ENCODE results near the gene MSI2.
A peak's percentile ranks its signal among the peaks of the same experiment; 100 is the strongest.

The MSI2 gene

GRCh38 chr17:57579245-57579644 is 322.9 kb downstream of the MSI2 start:
- DNase-seq (ENCODE audit: low read depth), result no peak

GRCh38 chr17:57580055-57580739 is 323.9 kb downstream of the MSI2 start:
- no peak for DNase-seq (ENCODE audit: low read depth)

DNA sequence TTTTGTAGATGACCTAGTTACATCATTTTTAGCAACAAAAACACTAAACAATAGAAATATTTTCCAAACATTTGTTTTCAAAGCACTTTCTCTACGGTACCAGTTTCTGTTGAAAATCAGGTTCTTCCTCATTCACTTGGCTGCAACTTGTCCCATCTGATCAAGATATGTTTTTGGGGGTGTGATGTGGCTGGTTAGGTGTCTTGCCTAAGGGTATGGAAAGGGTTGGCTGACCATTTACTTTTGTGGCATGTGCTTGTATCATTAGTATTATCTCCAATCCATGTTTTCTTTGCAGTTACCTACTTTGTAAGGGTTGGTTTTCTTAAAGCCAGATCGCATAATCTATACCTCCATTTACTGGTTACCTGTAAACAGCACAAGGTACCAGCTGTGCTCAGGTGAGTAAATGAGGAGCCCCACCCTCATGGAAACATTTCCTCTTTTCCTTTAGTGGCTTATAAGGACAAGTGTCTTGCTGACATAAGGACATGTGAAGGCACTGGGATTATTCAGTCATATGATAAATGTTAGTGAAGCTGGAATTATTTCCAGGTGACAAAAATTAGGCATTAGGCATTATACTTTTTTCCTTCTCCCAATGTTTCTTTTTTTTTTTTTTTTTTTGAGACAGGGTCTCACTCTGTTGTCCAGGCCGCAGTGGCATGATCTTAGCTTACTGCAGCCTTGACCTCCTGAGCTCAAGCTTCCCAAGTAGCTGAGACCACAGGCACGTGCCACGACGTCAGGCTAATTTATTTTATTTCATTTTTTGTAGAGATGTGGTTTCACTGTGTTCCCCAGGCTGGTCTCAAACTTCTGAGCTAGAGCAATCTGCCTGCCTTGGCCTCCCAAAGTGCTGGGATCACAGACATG is 326.8 kb downstream of the MSI2 start:
- no peak for DNase-seq (ENCODE audit: low read depth)

- no peak for DNase-seq (ENCODE audit: low read depth)
Observed at GRCh38 chr17:57584050-57584551, 327.8 kb downstream of the MSI2 start.

GRCh38 chr17:57585341-57586195 is 329.2 kb downstream of the MSI2 start:
- DNase-seq (ENCODE audit: low read depth), result no peak

GRCh38 chr17:57586196-57586740 is 329.9 kb downstream of the MSI2 start:
- DNase-seq (ENCODE audit: low read depth), result no peak

DNA sequence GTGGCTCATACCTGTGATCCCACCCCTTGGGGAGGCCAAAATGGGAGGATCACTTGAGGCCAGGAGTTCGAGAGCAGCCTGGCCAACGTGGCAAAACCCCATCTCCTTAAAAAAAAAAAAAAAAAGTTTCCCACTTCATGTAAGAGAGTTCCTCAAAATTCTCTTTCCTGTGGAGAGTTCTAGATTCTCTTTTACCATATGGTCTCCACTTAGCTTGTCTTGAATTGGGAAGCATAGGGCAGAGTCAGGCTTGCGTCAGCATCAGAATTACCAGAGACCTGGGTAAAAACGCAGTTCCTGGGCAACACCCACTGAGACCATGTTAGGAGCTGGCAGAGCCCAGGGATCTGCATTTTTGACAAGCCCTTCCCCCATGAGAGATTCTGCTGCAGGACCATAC is 330.4 kb downstream of the MSI2 start:
- no peak for DNase-seq (ENCODE audit: low read depth)

DNA sequence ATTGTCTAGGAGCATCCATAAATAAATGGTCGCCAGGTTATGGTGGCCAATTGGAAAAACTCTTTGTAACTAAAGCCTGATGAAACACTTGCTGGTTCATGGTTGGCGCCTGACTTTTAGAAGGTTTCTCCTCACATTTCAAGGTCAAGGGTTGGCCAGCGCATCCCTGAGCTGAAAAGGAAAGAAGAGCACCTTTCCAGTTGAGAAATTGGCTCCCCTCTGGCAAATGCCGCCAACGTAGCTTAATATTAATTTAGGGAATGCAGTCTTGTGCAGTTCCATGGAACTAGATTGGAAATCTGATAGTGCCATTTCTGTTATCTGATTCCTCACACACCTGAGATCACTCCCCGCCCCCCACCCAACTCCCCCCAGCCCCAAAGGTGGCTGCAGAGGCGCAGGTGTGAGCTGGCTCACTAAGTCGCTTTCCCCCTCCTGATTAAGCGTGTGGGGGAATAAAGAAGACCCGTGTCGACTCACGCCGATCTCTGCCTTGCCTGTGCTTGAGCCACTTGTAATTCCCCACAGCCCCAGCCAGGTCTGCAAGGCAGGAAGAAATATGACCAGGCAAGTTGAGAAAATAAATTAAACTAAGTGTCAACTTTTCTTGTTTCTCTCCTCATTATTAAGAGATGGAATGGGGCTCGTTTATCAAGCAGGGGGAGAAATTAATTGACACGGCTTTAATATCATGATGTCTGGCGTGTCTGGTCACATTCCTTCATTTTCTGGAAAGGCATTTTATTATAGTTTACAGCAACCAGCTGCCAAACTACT is 331.1 kb downstream of the MSI2 start:
- DNase-seq (ENCODE audit: low read depth), result no peak

- no peak for DNase-seq (ENCODE audit: low read depth)
Observed at GRCh38 chr17:57588086-57588485, 331.8 kb downstream of the MSI2 start.

DNA sequence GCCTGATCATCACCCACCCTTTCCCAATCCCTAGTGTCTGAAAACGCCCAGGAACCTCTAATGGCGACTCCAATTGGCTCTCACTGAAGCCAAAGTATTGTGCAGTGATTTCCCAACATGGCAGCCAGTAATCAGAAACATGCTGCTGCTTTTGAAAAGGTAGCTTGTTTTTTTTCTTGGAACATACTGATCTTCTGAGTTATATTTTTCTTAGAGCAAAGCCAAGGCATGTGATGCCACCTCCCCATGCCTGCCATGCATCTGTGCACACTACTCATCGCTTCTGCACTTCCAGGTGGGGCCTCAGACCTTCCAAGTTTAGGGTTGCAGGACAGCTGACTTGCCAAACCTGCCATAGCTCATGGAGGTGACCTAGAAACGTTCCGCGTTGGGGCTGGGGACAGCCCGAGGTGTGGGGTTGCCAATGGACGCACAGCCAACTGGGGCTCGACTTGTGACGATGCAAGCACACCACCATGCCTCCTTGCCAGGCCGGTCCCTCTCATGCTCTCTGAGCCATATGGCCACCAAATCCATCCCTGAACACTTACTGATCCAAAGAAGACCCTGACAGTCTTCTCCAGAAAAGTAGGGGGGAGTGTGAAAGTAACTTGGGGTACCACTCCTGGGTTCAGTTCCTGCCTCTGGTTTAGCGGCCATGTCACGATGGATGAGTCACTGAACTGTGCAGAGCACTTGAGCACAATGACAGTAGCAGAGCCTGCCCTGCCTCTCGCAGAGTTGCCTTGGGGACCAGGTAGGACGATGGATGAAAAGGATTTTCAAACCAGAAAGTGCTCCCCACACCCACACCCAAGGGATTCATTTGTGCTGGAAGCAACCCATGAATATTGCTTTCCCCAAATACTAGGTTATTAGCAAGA is 333.1 kb downstream of the MSI2 start:
- DNase-seq (ENCODE audit: low read depth), result no peak

GRCh38 chr17:57593739-57594462 is 337.6 kb downstream of the MSI2 start:
- DNase-seq (ENCODE audit: low read depth), result no peak

- no peak for DNase-seq (ENCODE audit: low read depth)
Observed at GRCh38 chr17:57594767-57595166, 338.4 kb downstream of the MSI2 start.

- DNase-seq (ENCODE audit: low read depth), result no peak
Observed at GRCh38 chr17:57595426-57595825, 339.1 kb downstream of the MSI2 start.

DNA sequence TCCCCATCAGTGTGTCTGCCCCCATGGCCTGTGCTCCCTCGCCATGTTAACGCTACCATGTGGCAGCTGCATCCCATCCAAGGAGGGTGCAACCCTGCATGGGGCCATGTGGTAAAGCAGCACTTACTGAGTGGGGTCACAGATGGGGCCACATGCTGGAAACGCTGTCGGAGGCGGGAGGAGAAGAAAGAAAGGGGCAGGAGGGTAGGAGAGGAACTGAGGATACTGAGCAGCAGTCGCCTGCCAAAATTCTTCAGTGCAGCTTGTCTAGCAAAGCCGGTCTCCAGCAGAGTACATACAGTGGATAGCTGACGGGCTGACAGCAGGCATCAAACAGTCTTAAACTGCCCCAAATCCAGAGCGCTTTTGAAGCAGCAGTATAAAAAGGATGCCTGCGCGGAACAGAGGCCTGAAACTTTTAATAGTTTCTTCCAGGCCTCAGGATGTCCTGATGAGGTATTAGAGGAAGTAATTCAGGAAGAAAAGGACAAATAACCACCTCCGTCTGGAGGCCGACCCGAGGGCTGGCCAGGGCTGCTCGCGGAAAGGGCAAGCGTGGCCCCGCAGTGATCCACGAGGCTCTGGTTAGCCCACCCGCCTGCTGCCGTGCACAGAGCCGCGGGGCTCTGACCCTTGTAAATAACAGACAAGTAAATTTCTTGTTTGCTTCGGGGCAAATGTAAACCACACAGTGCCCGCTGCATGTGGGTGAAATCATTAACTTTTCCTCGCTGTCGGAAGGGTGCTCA is 339.8 kb downstream of the MSI2 start:
- no peak for DNase-seq (ENCODE audit: low read depth)

- no peak for DNase-seq (ENCODE audit: low read depth)
Observed at GRCh38 chr17:57597101-57597500, 340.8 kb downstream of the MSI2 start.

GRCh38 chr17:57597531-57598453 is 341.5 kb downstream of the MSI2 start:
- DNase-seq (ENCODE audit: low read depth), result peak; percentile 41

GRCh38 chr17:57599271-57600045 is 343.1 kb downstream of the MSI2 start:
- no peak for DNase-seq (ENCODE audit: low read depth)
